ENCODE results near the gene KIF25. TPM values are rescaled to one million over a fixed set of nuclear protein-coding genes. Genes with fewer than 3 reads are reported as not detected.
A peak's percentile ranks its signal among the peaks of the same experiment; 100 is the strongest.

The KIF25 gene
- total and polyA plus RNA-seq, 11 donors, result 0.11 to 0.29 (median 0.16) TPM; not detected in 5

- ATAC-seq, result peak in 2 of 4 donors; percentile 16 to 36
- Histone ChIP-seq H3K27me3 (peaks cover 0 to 8% (median 0%) of the 10 kb centered on the region in 9 donors), H3K36me3 (no peaks in the 10 kb centered on the region), H3K9me3 (no peaks in the 10 kb centered on the region), H3K27ac (peak overlapping the region; percentile 52 to 87 (median 74)), H3K4me3 (no peak overlapping the region), H3K4me1 (peaks cover 0 to 61% (median 42%) of the 10 kb centered on the region in 12 donors)
- no peak for TF ChIP-seq CTCF (IDR thresholded peaks at IDR 0.05)
- no peak for TF ChIP-seq POLR2A (IDR thresholded peaks at IDR 0.05)
- intact Hi-C loops (cut with DNase I), result loop anchor here in 4 of 10 donors (2.0 to 10.0 kb wide), 3 partner anchors 37 to 97 kb away; no protein-coding TSS in a partner anchor
- peak in 2 of 5 donors; percentile 61 to 77 for DNase-seq
- WGBS, 4 donors, result 53 to 65% (median 62%) methylated on average over 14 of the region's 14 CpGs
These were observed 34.0 kb downstream of the KIF25 start for GRCh38 chr6:168031411-168031971.

GRCh38 chr6:168032005-168032760, 34.7 kb downstream of the KIF25 start:
- TF ChIP-seq CTCF (IDR thresholded peaks at IDR 0.05), result peak in 3 of 12 donors; percentile 10 to 22 (median 15)
- no peak for TF ChIP-seq POLR2A (IDR thresholded peaks at IDR 0.05)
- peak overlapping the region; percentile 52 to 87 (median 74) for H3K27ac ChIP-seq
- H3K9me3 ChIP-seq, result no peaks in the 10 kb centered on the region
- peak in 2 of 5 donors; percentile 22 to 42 for DNase-seq
- no peak overlapping the region for H3K4me3 ChIP-seq
- intact Hi-C loops (cut with DNase I), result loop anchor here in 3 of 10 donors (5.0 to 10.0 kb wide), 2 partner anchors 40 to 97 kb away; no protein-coding TSS in a partner anchor
- H3K36me3 ChIP-seq, result no peaks in the 10 kb centered on the region
- peaks cover 0 to 68% (median 47%) of the 10 kb centered on the region in 12 donors for H3K4me1 ChIP-seq
- peak in 2 of 4 donors; percentile 22 to 41 for ATAC-seq
- peaks cover 0 to 8% (median 0%) of the 10 kb centered on the region in 9 donors for H3K27me3 ChIP-seq
- 52 to 61% (median 57%) methylated on average over 12 of the region's 12 CpGs for WGBS, 4 donors

GRCh38 chr6:168033791-168034190, 36.3 kb downstream of the KIF25 start:
- ATAC-seq, result no peak
- WGBS, 4 donors, result 89 to 96% (median 93%) methylated on average over 12 of the region's 12 CpGs
- no peak for TF ChIP-seq POLR2A (IDR thresholded peaks at IDR 0.05)
- intact Hi-C loops (cut with DNase I), result loop anchor here in 3 of 10 donors (2.0 to 10.0 kb wide), 3 partner anchors 41 to 99 kb away; no protein-coding TSS in a partner anchor
- no peaks in the 10 kb centered on the region for H3K36me3 ChIP-seq
- peaks cover 5 to 78% (median 55%) of the 10 kb centered on the region in 12 donors for H3K4me1 ChIP-seq
- H3K27me3 ChIP-seq, result peaks cover 0 to 8% (median 0%) of the 10 kb centered on the region in 9 donors
- peak in 2 of 5 donors; percentile 1 to 6 for DNase-seq
- H3K9me3 ChIP-seq, result peaks cover 0 to 5% (median 0%) of the 10 kb centered on the region in 12 donors
- peak overlapping the region in 9 of 12 donors; percentile 37 to 97 (median 81) for H3K27ac ChIP-seq
- H3K4me3 ChIP-seq, result no peak overlapping the region

GRCh38 chr6:168034537-168034936, 37.1 kb downstream of the KIF25 start:
- WGBS, 4 donors, result 80 to 96% (median 89%) methylated on average over 18 of the region's 18 CpGs
- Histone ChIP-seq H3K27ac (peak overlapping the region; percentile 58 to 97 (median 82)), H3K4me3 (no peak overlapping the region), H3K9me3 (peaks cover 0 to 13% (median 5%) of the 10 kb centered on the region in 12 donors), H3K4me1 (peaks cover 5 to 78% (median 55%) of the 10 kb centered on the region in 12 donors), H3K36me3 (no peaks in the 10 kb centered on the region), H3K27me3 (peaks cover 0 to 8% (median 0%) of the 10 kb centered on the region in 9 donors)
- ATAC-seq (no peak), DNase-seq (peak in 2 of 5 donors; percentile 15 to 41)
- TF ChIP-seq CTCF (IDR thresholded peaks at IDR 0.05) (no peak), POLR2A (IDR thresholded peaks at IDR 0.05) (no peak)
- intact Hi-C loops (cut with DNase I), result loop anchor here in 3 of 10 donors (2.0 to 10.0 kb wide), 3 partner anchors 42 to 100 kb away; no protein-coding TSS in a partner anchor

Measured in heart left ventricle (tissue), 16 donors.